ENCODE results near the gene ASTN1. TPM values are rescaled to one million over a fixed set of nuclear protein-coding genes. Genes with fewer than 3 reads are reported as not detected.

Gene ASTN1
- total and polyA plus RNA-seq, 9 donors = 3.8 to 8.5 (median 6.2) TPM

GRCh38 chr1:177185209-177185608 lies 20.7 kb upstream of the ASTN1 start:
- no CpG with 5 or more reads among the region's 5 CpGs for WGBS (ENCODE audit: insufficient coverage)
- DNase-seq = no peak

DNA sequence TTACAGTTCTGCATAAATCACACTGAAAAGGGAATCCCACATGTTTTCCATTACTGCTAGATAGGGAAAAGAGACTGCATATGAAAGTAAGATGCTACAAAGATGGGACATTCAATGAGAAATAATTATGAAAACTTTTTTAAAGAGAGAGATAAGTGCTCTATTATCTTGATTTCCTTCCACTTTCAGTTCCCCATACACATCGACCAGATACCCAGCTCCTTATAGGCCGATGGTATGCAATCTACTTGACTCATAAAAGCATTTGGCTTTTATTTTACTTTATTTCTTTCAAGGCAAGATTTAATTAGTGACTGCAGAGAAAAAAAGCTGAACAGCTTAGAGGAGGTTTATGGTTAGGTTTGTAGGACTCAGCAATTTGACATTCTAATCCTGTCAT lies 19.3 kb upstream of the ASTN1 start:
- no peak overlapping the region for H3K27ac ChIP-seq (ENCODE audit: low read length)
- no CpG with 5 or more reads among the region's 2 CpGs for WGBS (ENCODE audit: insufficient coverage)
- H3K4me3 ChIP-seq (ENCODE audit: low read length) = no peak overlapping the region
- peaks cover 6% of the 10 kb centered on the region for H3K4me1 ChIP-seq (ENCODE audit: control insufficient read depth, insufficient read depth, low read length)
- no peak for DNase-seq
- H3K36me3 ChIP-seq (ENCODE audit: control insufficient read depth, insufficient read depth, low read length) = no peaks in the 10 kb centered on the region
- H3K9me3 ChIP-seq (replicated peaks; ENCODE audit: control insufficient read depth, low read depth, low read length) = no peaks in the 10 kb centered on the region
- H3K27me3 ChIP-seq (ENCODE audit: control insufficient read depth, insufficient read depth, low read length) = peaks cover 16% of the 10 kb centered on the region

More at GRCh38 chr1:177185209-177185608, 20.7 kb upstream of the ASTN1 start:
- Histone ChIP-seq H3K4me3 (ENCODE audit: low read length) (no peak overlapping the region), H3K4me1 (ENCODE audit: control insufficient read depth, insufficient read depth, low read length) (peaks cover 6% of the 10 kb centered on the region), H3K9me3 (replicated peaks; ENCODE audit: control insufficient read depth, low read depth, low read length) (no peaks in the 10 kb centered on the region), H3K27ac (ENCODE audit: low read length) (no peak overlapping the region), H3K36me3 (ENCODE audit: control insufficient read depth, insufficient read depth, low read length) (no peaks in the 10 kb centered on the region), H3K27me3 (ENCODE audit: control insufficient read depth, insufficient read depth, low read length) (peaks cover 11% of the 10 kb centered on the region)

- H3K27me3 ChIP-seq (ENCODE audit: control insufficient read depth, insufficient read depth, low read length) = peaks cover 23% of the 10 kb centered on the region
- DNase-seq = peak; percentile 72
Observed at GRCh38 chr1:177181631-177182291, 17.2 kb upstream of the ASTN1 start.

DNA sequence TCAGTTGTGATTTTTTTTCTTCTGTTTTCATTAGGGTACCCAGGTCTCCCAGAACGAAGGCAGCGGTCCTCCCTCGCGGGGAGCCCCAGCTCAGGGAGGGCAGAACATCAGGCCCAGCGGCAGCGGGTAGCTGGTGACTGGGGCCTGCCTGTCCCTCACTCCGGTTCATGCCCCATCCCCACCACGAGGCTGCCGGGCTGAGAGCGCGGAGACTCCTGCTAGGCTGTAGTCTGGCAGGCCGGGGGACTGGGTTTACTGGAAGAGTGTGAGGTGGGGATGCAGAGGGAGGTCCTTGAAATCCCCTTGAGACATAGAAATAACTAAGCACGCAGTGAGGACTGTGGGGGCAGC lies 16.7 kb upstream of the ASTN1 start:
- no peaks in the 10 kb centered on the region for H3K9me3 ChIP-seq (replicated peaks; ENCODE audit: control insufficient read depth, low read depth, low read length)
- no peak overlapping the region for H3K27ac ChIP-seq (ENCODE audit: low read length)
- H3K36me3 ChIP-seq (ENCODE audit: control insufficient read depth, insufficient read depth, low read length) = no peaks in the 10 kb centered on the region
- DNase-seq = no peak
- peaks cover 6% of the 10 kb centered on the region for H3K4me1 ChIP-seq (ENCODE audit: control insufficient read depth, insufficient read depth, low read length)
- WGBS (ENCODE audit: insufficient coverage) = 11% methylated on average over 4 of the region's 13 CpGs
- no peak overlapping the region for H3K4me3 ChIP-seq (ENCODE audit: low read length)
- H3K27me3 ChIP-seq (ENCODE audit: control insufficient read depth, insufficient read depth, low read length) = peaks cover 25% of the 10 kb centered on the region

More at GRCh38 chr1:177181631-177182291, 17.2 kb upstream of the ASTN1 start:
- WGBS (ENCODE audit: insufficient coverage) = under 1% methylated on average over 22 of the region's 32 CpGs
- Histone ChIP-seq H3K4me1 (ENCODE audit: control insufficient read depth, insufficient read depth, low read length) (peaks cover 6% of the 10 kb centered on the region), H3K27ac (ENCODE audit: low read length) (no peak overlapping the region), H3K36me3 (ENCODE audit: control insufficient read depth, insufficient read depth, low read length) (no peaks in the 10 kb centered on the region), H3K4me3 (ENCODE audit: low read length) (no peak overlapping the region), H3K9me3 (replicated peaks; ENCODE audit: control insufficient read depth, low read depth, low read length) (no peaks in the 10 kb centered on the region)

GRCh38 chr1:177174921-177175634 lies 10.6 kb upstream of the ASTN1 start:
- WGBS (ENCODE audit: insufficient coverage) = 30% methylated on average over 2 of the region's 6 CpGs
- no peaks in the 10 kb centered on the region for H3K36me3 ChIP-seq (ENCODE audit: control insufficient read depth, insufficient read depth, low read length)
- H3K9me3 ChIP-seq (replicated peaks; ENCODE audit: control insufficient read depth, low read depth, low read length) = no peaks in the 10 kb centered on the region
- peaks cover 50% of the 10 kb centered on the region for H3K27me3 ChIP-seq (ENCODE audit: control insufficient read depth, insufficient read depth, low read length)
- H3K4me1 ChIP-seq (ENCODE audit: control insufficient read depth, insufficient read depth, low read length) = peaks cover 11% of the 10 kb centered on the region
- no peak overlapping the region for H3K4me3 ChIP-seq (ENCODE audit: low read length)
- H3K27ac ChIP-seq (ENCODE audit: low read length) = no peak overlapping the region
- DNase-seq = no peak

DNA sequence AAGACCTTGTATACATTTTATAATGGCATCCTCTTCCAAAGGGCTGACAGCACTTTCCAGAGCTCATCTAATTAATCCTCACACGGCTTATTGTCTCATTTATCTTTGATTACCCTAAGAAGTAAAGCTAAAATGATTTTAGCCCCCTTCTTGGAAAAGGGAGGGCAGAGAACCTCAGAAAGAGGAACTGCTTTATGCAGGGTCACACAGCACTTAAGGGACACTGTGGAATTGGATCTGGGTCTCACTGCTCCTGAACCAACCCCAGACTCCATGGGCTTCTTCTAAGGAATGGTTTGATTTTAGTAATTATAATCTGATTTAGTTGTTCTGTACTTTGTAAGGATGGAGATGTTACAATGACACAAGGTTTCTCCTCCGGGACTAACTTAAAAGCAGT lies 9.5 kb upstream of the ASTN1 start:
- WGBS (ENCODE audit: insufficient coverage) = no CpG with 5 or more reads among the region's 2 CpGs
- Histone ChIP-seq H3K36me3 (ENCODE audit: control insufficient read depth, insufficient read depth, low read length) (no peaks in the 10 kb centered on the region), H3K4me1 (ENCODE audit: control insufficient read depth, insufficient read depth, low read length) (peaks cover 11% of the 10 kb centered on the region), H3K27ac (ENCODE audit: low read length) (no peak overlapping the region), H3K9me3 (replicated peaks; ENCODE audit: control insufficient read depth, low read depth, low read length) (no peaks in the 10 kb centered on the region), H3K27me3 (ENCODE audit: control insufficient read depth, insufficient read depth, low read length) (peaks cover 51% of the 10 kb centered on the region), H3K4me3 (ENCODE audit: low read length) (no peak overlapping the region)
- no peak for DNase-seq

GRCh38 chr1:177172866-177173265 lies 8.4 kb upstream of the ASTN1 start:
- Histone ChIP-seq H3K4me3 (ENCODE audit: low read length) (no peak overlapping the region), H3K9me3 (replicated peaks; ENCODE audit: control insufficient read depth, low read depth, low read length) (no peaks in the 10 kb centered on the region), H3K27ac (ENCODE audit: low read length) (no peak overlapping the region), H3K27me3 (ENCODE audit: control insufficient read depth, insufficient read depth, low read length) (peaks cover 45% of the 10 kb centered on the region), H3K36me3 (ENCODE audit: control insufficient read depth, insufficient read depth, low read length) (no peaks in the 10 kb centered on the region), H3K4me1 (ENCODE audit: control insufficient read depth, insufficient read depth, low read length) (peaks cover 11% of the 10 kb centered on the region)
- WGBS (ENCODE audit: insufficient coverage) = no CpG with 5 or more reads among the region's 3 CpGs
- no peak for DNase-seq

- H3K4me3 ChIP-seq (ENCODE audit: low read length) = no peak overlapping the region
- DNase-seq = no peak
- H3K27me3 ChIP-seq (ENCODE audit: control insufficient read depth, insufficient read depth, low read length) = peaks cover 44% of the 10 kb centered on the region
Observed at GRCh38 chr1:177172272-177172671, 7.8 kb upstream of the ASTN1 start.

DNA sequence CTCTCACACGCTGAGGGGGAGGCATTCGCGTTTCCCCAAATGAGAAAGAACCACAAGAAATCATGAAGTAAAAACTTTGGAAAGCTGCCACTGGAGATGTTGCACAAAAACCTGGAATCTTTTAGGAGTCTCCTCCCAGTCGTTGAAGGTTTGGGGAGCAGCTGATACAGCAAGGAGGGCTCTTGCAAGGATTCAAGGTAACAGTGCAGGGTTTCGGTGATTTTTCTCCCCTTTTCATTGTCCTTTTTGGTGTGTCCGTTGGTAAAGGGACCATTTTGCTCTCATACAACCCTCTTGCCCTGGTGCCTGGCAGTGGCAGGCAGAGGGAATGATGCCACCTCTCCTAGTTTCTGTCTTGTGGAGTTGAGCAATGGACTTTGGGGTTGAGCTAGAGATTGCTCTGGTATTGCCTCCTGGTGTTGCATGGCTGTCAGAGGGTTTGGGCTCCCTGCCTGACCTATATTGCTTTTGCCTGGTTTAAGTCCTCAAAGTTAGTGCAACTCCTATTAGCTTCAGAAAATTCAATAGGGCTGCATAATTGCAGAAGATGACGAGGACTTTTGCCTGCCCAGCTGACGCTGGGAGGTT lies 7.1 kb upstream of the ASTN1 start:
- WGBS (ENCODE audit: insufficient coverage) = 10% methylated on average over 5 of the region's 8 CpGs
- Histone ChIP-seq H3K27me3 (ENCODE audit: control insufficient read depth, insufficient read depth, low read length) (peaks cover 44% of the 10 kb centered on the region), H3K4me3 (ENCODE audit: low read length) (no peak overlapping the region)

More at GRCh38 chr1:177172272-177172671, 7.8 kb upstream of the ASTN1 start:
- Histone ChIP-seq H3K9me3 (replicated peaks; ENCODE audit: control insufficient read depth, low read depth, low read length) (no peaks in the 10 kb centered on the region), H3K36me3 (ENCODE audit: control insufficient read depth, insufficient read depth, low read length) (no peaks in the 10 kb centered on the region), H3K4me1 (ENCODE audit: control insufficient read depth, insufficient read depth, low read length) (peaks cover 11% of the 10 kb centered on the region), H3K27ac (ENCODE audit: low read length) (no peak overlapping the region)
- WGBS (ENCODE audit: insufficient coverage) = 50% methylated on average over 1 of the region's 3 CpGs

GRCh38 chr1:177170756-177171535 lies 6.4 kb upstream of the ASTN1 start, which contains the start of gene BRINP2:
Gene BRINP2, plus strand, starts transcription at chr1:177170958. Its CDS starts 58,919 bp downstream, at chr1:177229877.
- peak; percentile 50 for DNase-seq
- WGBS (ENCODE audit: insufficient coverage) = under 1% methylated on average over 40 of the region's 49 CpGs
- no peaks in the 10 kb centered on the region for H3K9me3 ChIP-seq (replicated peaks; ENCODE audit: control insufficient read depth, low read depth, low read length)
- H3K4me1 ChIP-seq (ENCODE audit: control insufficient read depth, insufficient read depth, low read length) = peaks cover 11% of the 10 kb centered on the region
- peaks cover 42% of the 10 kb centered on the region for H3K27me3 ChIP-seq (ENCODE audit: control insufficient read depth, insufficient read depth, low read length)
- peak within 1 kb of the TSS; percentile 24 for H3K4me3 ChIP-seq (ENCODE audit: low read length)
- H3K27ac ChIP-seq (ENCODE audit: low read length) = no peak within 1 kb of the TSS
- H3K36me3 ChIP-seq (ENCODE audit: control insufficient read depth, insufficient read depth, low read length) = no peaks in the 10 kb centered on the region

More for the DNA sequence above, 7.1 kb upstream of the ASTN1 start:
- peak; percentile 27 for DNase-seq
- Histone ChIP-seq H3K9me3 (replicated peaks; ENCODE audit: control insufficient read depth, low read depth, low read length) (no peaks in the 10 kb centered on the region), H3K4me1 (ENCODE audit: control insufficient read depth, insufficient read depth, low read length) (peaks cover 11% of the 10 kb centered on the region), H3K36me3 (ENCODE audit: control insufficient read depth, insufficient read depth, low read length) (no peaks in the 10 kb centered on the region), H3K27ac (ENCODE audit: low read length) (no peak overlapping the region)
